Muscle layer of colon (tissue), 2 donors: Measurements from ENCODE around the gene KCNJ14.
A peak's percentile ranks its signal among the peaks of the same experiment; 100 is the strongest.

Experiments
- H3K27ac ChIP-seq: one replicate; pipeline ENCODE4 v1.7.0; 2013; ENCODE audit warnings: low read depth, mild to moderate bottlenecking, low read length, moderate library complexity
- H3K27me3 ChIP-seq, 2 donors: one replicate each; pipeline ENCODE4 v1.7.0; 2013; ENCODE audit warnings: low read length in 2 of 2, mild to moderate bottlenecking in 2 of 2; ENCODE audit not compliant: insufficient read depth in 2 of 2, control insufficient read depth in 1 of 2
- H3K36me3 ChIP-seq: one replicate; pipeline ENCODE4 v1.7.0; 2013; ENCODE audit warnings: mild to moderate bottlenecking, low read length; ENCODE audit not compliant: insufficient read depth
- H3K4me1 ChIP-seq: one replicate; pipeline ENCODE4 v1.7.0; 2013; ENCODE audit warnings: mild to moderate bottlenecking, low read length; ENCODE audit not compliant: insufficient read depth
- H3K4me3 ChIP-seq, 2 donors: one replicate each; pipeline ENCODE4 v1.7.0; 2013; ENCODE audit warnings: low read length in 2 of 2, low read depth in 1 of 2, mild to moderate bottlenecking in 1 of 2, moderate library complexity in 1 of 2
- H3K9ac ChIP-seq: one replicate; pipeline ENCODE4 v1.7.0; 2013; ENCODE audit warnings: low read length
- H3K9me3 ChIP-seq: one replicate; pipeline ENCODE4 v1.7.0; 2013; ENCODE audit warnings: mild to moderate bottlenecking, low read length
- donor health status: abdominal sarcoma.
- donor health status: Adenocarcinoma of cecum.

Gene KCNJ14

GRCh38 chr19:48445606-48446481 lies 9.5 kb upstream of the KCNJ14 start, which contains the start of gene GRWD1:
TSS of gene GRWD1 (plus strand) at chr19:48445983. CDS start at chr19:48446006, 23 bp downstream.
- Histone ChIP-seq H3K9me3 (no peaks in the 10 kb centered on the region), H3K4me1 (peaks cover 20% of the 10 kb centered on the region), H3K27ac (peak within 1 kb of the TSS; percentile 90), H3K9ac (peak within 1 kb of the TSS; percentile 73), H3K4me3 (peak within 1 kb of the TSS; percentile 76 to 97), H3K27me3 (peaks cover 15 to 26% of the 10 kb centered on the region in 2 donors), H3K36me3 (peaks cover 25% of the 10 kb centered on the region)

DNA sequence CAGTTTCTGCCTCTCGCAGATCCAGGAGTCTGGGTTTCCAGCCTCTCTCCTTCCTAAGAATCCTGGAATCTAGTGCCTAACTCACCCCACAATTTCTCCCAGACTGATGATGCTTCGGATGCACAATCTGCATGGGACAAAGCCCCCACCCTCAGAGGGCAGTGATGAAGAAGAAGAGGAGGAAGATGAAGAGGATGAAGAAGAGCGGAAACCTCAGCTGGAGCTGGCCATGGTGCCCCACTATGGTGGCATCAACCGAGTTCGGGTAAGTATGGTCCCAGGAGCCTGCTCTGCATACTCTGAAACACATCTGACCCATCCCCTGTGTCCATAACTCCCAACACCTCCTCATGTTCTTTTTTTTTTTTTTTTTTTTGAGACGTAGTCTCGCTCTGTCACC lies 8.8 kb upstream of the KCNJ14 start:
- peaks cover 15 to 20% of the 10 kb centered on the region in 2 donors for H3K27me3 ChIP-seq
- peaks cover 32% of the 10 kb centered on the region for H3K36me3 ChIP-seq
- H3K9me3 ChIP-seq, result no peaks in the 10 kb centered on the region
- peak overlapping the region; percentile 73 for H3K9ac ChIP-seq
- peaks cover 20% of the 10 kb centered on the region for H3K4me1 ChIP-seq
- no peak overlapping the region for H3K27ac ChIP-seq
- H3K4me3 ChIP-seq, result peak overlapping the region; percentile 76 to 97

GRCh38 chr19:48448563-48448962 lies 6.8 kb upstream of the KCNJ14 start:
- Histone ChIP-seq H3K36me3 (peaks cover 43% of the 10 kb centered on the region), H3K9me3 (no peaks in the 10 kb centered on the region)

DNA sequence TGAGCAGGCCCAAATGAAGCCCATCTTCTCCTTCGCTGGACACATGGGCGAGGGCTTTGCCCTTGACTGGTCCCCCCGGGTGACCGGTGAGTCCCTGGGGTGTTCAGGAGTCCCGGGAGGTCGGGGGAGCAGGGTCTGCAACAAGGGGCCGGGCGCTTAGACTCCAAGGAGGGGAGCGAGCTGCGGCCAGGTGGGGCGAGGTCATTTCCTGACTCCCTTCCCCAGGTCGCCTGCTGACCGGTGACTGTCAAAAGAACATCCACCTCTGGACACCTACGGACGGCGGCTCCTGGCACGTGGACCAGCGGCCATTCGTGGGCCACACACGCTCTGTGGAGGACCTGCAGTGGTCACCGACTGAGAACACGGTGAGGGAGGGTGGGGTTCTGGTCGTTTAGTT lies 4.9 kb upstream of the KCNJ14 start:
- H3K9ac ChIP-seq, result no peak overlapping the region
- no peaks in the 10 kb centered on the region for H3K27me3 ChIP-seq
- H3K4me1 ChIP-seq, result peaks cover 7% of the 10 kb centered on the region
- H3K36me3 ChIP-seq, result peaks cover 44% of the 10 kb centered on the region
- no peak overlapping the region for H3K4me3 ChIP-seq
- H3K9me3 ChIP-seq, result no peaks in the 10 kb centered on the region
- H3K27ac ChIP-seq, result no peak overlapping the region

More at GRCh38 chr19:48448563-48448962, 6.8 kb upstream of the KCNJ14 start:
- Histone ChIP-seq H3K9ac (no peak overlapping the region), H3K27ac (no peak overlapping the region), H3K4me1 (peaks cover 20% of the 10 kb centered on the region), H3K4me3 (no peak overlapping the region), H3K27me3 (peaks cover 8 to 11% of the 10 kb centered on the region in 2 donors)

- H3K36me3 ChIP-seq, result peaks cover 44% of the 10 kb centered on the region
- peaks cover 7% of the 10 kb centered on the region for H3K4me1 ChIP-seq
- no peaks in the 10 kb centered on the region for H3K27me3 ChIP-seq
- H3K9ac ChIP-seq, result no peak overlapping the region
- H3K4me3 ChIP-seq, result no peak overlapping the region
- H3K9me3 ChIP-seq, result no peaks in the 10 kb centered on the region
- no peak overlapping the region for H3K27ac ChIP-seq
Measured at GRCh38 chr19:48450863-48451262, 4.5 kb upstream of the KCNJ14 start.

GRCh38 chr19:48451624-48452023 lies 3.8 kb upstream of the KCNJ14 start:
- peaks cover 1% of the 10 kb centered on the region for H3K4me1 ChIP-seq
- H3K36me3 ChIP-seq, result peaks cover 44% of the 10 kb centered on the region
- no peaks in the 10 kb centered on the region for H3K27me3 ChIP-seq
- no peak overlapping the region for H3K9ac ChIP-seq
- no peaks in the 10 kb centered on the region for H3K9me3 ChIP-seq
- no peak overlapping the region for H3K27ac ChIP-seq
- H3K4me3 ChIP-seq, result no peak overlapping the region

DNA sequence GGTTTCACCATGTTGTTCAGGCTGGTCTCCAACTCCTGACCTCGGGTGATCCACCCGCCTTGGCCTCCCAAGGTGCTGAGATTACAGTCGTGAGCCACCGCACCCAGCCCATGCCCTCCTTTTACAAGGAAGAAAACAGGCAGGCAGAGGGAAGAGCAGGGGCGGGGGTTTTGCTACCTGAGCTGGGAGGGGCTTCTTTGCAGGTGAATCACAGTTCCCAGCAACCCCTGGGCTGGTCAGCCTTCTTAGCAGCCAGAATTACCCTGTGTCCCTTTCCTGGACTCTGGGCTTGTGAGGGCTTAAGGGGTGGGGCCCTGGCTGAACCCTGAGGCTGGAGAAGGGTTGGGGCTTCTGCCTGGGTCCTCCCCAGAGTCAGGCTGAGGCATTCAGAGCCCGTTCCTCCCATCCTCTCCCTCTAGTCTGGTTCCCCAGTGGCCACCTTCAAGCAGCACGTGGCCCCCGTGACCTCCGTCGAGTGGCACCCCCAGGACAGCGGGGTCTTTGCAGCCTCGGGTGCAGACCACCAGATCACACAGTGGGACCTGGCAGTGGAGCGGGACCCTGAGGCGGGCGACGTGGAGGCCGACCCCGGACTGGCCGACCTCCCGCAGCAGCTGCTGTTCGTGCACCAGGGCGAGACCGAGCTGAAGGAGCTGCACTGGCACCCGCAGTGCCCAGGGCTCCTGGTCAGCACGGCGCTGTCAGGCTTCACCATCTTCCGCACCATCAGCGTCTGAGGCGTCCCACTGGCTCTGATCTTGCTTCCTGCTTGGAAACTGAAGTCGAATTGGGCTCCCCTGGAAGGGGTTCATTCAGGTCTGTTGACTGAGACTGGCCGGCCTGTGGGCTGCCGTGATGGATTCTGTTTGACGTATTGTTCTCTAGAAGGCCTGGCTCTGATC lies 2.8 kb upstream of the KCNJ14 start:
- no peak overlapping the region for H3K27ac ChIP-seq
- H3K4me3 ChIP-seq, result no peak overlapping the region
- H3K9me3 ChIP-seq, result no peaks in the 10 kb centered on the region
- H3K4me1 ChIP-seq, result no peaks in the 10 kb centered on the region
- no peak overlapping the region for H3K9ac ChIP-seq
- peaks cover 41% of the 10 kb centered on the region for H3K36me3 ChIP-seq
- H3K27me3 ChIP-seq, result no peaks in the 10 kb centered on the region

DNA sequence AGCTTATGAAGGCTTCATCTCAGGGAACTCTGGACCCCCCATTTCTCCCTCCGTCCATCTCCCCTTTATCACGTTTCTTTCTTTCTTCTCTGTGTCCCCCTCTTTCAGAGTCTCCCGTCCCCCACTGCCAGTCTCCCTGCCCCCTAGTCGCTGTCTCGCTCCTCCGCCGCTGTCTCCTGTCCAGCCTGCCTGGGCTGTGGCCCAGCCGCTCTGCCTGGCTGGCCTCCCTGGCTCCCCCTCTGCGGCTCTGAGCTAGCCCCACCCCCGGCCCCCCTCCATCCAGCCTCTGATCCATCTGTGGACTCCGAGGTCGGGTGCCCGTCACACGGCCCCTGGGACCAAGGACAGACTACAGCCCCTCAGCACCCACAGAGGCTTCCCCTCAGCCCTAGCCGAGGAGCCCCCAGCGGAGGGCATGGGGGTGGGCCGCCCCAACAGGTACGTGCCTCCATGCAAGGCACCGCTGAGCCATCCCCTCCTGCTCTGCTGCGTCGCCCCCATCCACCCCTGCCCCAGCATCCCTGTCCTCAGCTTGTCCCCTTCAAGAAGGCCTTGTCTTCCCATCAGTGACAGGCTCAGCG lies 1.1 kb upstream of the KCNJ14 start:
- H3K4me1 ChIP-seq, result no peaks in the 10 kb centered on the region
- H3K9me3 ChIP-seq, result no peaks in the 10 kb centered on the region
- no peak overlapping the region for H3K27ac ChIP-seq
- no peak overlapping the region for H3K9ac ChIP-seq
- no peak overlapping the region for H3K4me3 ChIP-seq
- H3K27me3 ChIP-seq, result no peaks in the 10 kb centered on the region
- H3K36me3 ChIP-seq, result peaks cover 31% of the 10 kb centered on the region

DNA sequence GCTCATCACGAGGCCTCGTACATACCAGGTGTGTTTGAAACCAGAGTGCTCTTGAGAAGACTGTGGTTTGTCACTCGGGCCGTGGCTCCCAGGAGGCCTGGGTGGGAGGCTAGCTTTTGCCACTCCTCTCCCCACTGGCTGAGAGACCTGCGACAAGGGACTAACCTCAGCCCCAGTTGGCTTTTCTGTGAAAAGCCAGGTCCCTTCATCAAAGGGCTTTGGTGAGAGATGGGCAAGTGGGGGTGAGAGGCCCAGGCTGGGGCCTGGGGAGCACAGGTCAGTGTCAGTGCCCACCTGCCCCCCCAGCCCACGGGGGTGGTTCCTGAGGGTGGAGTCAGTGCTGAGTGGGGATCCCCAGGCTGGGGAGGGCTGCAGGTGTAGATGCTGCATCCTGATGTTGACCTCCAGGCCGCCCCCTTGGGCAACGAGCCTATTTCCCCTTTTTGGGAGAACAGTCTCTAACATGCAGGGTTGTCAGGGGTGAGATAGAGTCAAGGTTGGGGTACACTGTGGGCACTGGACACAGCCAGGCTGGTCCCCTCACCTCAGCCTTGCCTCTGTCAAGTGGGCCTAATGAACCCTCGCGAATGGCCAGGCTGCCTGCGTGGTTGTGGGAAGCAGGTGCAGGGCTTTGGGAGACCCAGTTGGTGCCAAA lies 661 bp downstream of the KCNJ14 start:
- no peak overlapping the region for H3K4me3 ChIP-seq
- no peak overlapping the region for H3K27ac ChIP-seq
- no peaks in the 10 kb centered on the region for H3K4me1 ChIP-seq
- no peak overlapping the region for H3K9ac ChIP-seq
- peaks cover 17% of the 10 kb centered on the region for H3K36me3 ChIP-seq
- H3K27me3 ChIP-seq, result no peaks in the 10 kb centered on the region
- no peaks in the 10 kb centered on the region for H3K9me3 ChIP-seq

DNA sequence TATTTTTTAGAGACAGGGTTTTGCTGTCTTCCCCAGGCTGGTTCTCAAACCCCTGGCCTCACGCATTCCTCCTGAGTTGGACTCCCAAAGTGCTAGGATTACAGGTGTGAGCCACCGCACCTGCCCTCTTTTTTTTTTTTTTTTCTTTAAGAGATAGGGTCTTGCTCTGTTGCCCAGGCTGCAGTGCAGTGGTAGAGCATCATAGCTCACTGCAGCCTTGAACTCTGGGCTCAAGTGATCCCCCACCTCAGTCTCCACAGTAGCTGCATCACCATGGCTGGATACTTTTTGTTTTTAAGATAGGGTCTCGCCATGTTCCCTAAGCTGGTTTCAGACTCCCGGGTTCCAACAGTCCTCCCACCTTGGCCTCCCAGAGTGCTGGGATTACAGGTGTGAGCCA lies 1.5 kb downstream of the KCNJ14 start:
- no peaks in the 10 kb centered on the region for H3K27me3 ChIP-seq
- no peak overlapping the region for H3K4me3 ChIP-seq
- H3K9ac ChIP-seq, result no peak overlapping the region
- H3K36me3 ChIP-seq, result peaks cover 9% of the 10 kb centered on the region
- H3K9me3 ChIP-seq, result no peaks in the 10 kb centered on the region
- no peak overlapping the region for H3K27ac ChIP-seq
- H3K4me1 ChIP-seq, result no peaks in the 10 kb centered on the region

DNA sequence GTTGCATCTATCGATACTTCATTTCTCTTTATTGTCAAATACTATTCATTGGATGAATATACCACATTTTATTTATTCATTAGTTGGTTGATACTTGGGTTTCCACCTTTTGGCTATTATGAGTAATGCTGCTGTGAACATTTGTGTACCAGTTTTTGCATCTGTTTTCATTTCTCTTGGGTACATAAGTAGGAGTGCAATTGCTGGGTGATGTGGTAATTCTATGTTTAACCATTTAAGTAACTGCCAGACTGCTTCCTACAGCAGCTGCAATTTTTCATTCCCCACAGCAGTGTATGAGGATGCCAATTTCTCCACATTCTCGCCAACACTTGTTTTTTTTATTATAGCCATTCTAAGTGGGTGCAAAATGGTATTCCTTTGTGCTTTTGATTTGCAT lies 2.6 kb downstream of the KCNJ14 start:
- Histone ChIP-seq H3K4me3 (no peak overlapping the region), H3K27ac (no peak overlapping the region), H3K27me3 (no peaks in the 10 kb centered on the region), H3K36me3 (peaks cover 7% of the 10 kb centered on the region), H3K4me1 (no peaks in the 10 kb centered on the region), H3K9me3 (no peaks in the 10 kb centered on the region), H3K9ac (no peak overlapping the region)
